ENCODE data around the gene TEX30. TPM values are rescaled to one million over a fixed set of nuclear protein-coding genes. Genes with fewer than 3 reads are reported as not detected.

The TEX30 gene
- total RNA-seq, 2 donors from 2014 or later: 3.6 to 22.2 TPM

DNA sequence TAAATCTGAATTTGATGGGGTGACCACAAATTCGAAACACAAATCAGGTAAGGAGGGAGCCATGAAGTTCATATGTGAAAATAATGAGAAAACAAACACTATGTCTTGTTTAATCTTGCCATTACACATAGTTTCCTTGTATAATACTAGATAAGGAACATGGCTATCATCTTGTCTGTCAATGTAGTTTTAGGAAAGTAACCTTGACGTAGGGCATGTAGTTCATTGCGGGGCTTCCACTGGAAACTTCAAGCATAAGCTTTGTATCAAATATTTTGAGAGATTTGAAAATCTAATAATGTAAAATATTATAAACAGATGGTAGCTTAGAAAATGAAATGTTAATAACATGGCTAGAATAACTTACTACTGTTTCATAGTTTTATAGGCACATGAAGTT is 34.1 kb upstream of the TEX30 start:
- H3K9me3 ChIP-seq: no peaks in the 10 kb centered on the region
- H3K4me3 ChIP-seq: no peak overlapping the region
- H3K27me3 ChIP-seq (replicated peaks; ENCODE audit: insufficient read depth): no peaks in the 10 kb centered on the region
- TF ChIP-seq CTCF (IDR thresholded peaks at IDR 0.05): no peak
- no peak for TF ChIP-seq POLR2AphosphoS5 (IDR thresholded peaks at IDR 0.05)
- no peak for TF ChIP-seq POLR2A (IDR thresholded peaks at IDR 0.05)
- intact Hi-C loops (cut with DNase I): no loop called here
- H3K36me3 ChIP-seq: no peaks in the 10 kb centered on the region
- no peak overlapping the region for H3K27ac ChIP-seq
- no peak for DNase-seq (ENCODE audit: low spot score)
- no peaks in the 10 kb centered on the region for H3K4me1 ChIP-seq (replicated peaks)
- 95% methylated on average over 3 of the region's 3 CpGs for WGBS

DNA sequence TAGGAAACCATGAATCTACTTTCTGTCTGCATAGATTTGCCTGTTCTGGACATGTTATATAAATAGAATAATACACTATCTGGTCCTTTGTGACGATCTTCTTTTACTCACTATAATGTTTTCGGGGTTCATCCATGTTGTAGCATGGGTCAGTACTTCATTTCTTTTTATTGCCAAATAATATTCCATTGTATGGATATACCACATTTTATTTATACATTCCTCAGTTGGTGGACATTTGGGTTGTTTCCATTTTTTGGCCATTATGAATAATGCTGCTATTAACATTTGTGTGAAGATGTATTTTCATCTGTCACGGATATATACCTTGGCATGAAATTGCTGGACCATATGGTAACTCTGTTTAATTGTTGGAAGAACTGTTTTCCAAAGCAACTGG is 32.1 kb upstream of the TEX30 start:
- no peaks in the 10 kb centered on the region for H3K36me3 ChIP-seq
- intact Hi-C loops (cut with DNase I): no loop called here
- H3K27me3 ChIP-seq (replicated peaks; ENCODE audit: insufficient read depth): no peaks in the 10 kb centered on the region
- no peak for DNase-seq (ENCODE audit: low spot score)
- H3K27ac ChIP-seq: no peak overlapping the region
- TF ChIP-seq POLR2A (IDR thresholded peaks at IDR 0.05) (no peak), CTCF (IDR thresholded peaks at IDR 0.05) (no peak), POLR2AphosphoS5 (IDR thresholded peaks at IDR 0.05) (no peak)
- WGBS: 98% methylated on average over 3 of the region's 3 CpGs
- no peaks in the 10 kb centered on the region for H3K9me3 ChIP-seq
- no peak overlapping the region for H3K4me3 ChIP-seq
- H3K4me1 ChIP-seq (replicated peaks): no peaks in the 10 kb centered on the region

DNA sequence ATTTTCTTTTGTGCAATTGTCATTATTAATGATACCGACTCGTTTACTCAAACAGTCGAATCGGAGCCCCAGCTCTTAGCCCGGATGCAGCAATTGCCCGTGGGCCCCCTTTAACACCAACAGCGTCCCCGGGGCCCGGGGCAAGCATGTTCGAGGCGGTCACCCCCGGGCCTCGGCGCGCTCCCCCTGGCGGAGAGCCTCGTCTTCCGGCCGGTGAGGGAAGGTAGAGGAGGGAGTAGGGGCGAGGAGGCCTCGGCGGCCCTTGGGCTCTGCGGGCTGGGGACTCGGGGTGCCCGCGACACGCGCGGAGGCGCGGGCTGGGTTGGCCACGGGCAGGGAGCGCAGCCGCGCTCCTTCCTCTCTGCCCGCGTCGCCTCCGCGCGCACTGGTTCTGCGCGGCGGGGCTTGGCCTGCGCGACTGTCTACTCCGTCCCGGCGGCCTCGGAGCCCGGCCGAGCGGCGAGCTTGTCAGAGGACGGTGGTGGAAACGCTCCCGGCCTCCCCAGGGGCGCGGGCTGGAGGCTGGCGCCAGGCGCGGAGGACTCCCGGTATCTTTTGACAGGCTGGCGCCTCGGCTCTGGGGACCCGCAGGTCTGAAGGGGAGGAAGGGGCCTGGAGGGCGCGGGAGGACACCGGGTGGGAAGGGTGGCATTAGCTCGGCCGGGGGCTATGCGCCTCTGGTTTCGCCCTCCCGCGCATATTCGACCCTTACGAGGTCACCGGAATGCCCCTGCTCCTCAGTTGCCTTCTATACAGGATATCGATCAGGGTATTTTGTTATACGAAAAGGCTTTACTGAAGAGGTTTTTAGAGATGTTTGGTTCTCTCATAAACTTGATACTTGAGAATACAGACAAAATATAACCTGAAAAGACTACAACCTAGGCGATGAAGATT is 26.8 kb upstream of the TEX30 start:
- H3K4me3 ChIP-seq: peak overlapping the region; percentile 47 to 56
- H3K9me3 ChIP-seq: no peaks in the 10 kb centered on the region
- intact Hi-C loops (cut with DNase I): loop anchor here (5.0 kb wide), 1 partner anchor 47 kb away; the partner anchor contains the start of gene ERCC5
- H3K27ac ChIP-seq: peak overlapping the region; percentile 77 to 83
- 2% methylated on average over 72 of the region's 81 CpGs for WGBS
- no peaks in the 10 kb centered on the region for H3K4me1 ChIP-seq (replicated peaks)
- peak; percentile 63 for DNase-seq (ENCODE audit: low spot score)
- H3K36me3 ChIP-seq: no peaks in the 10 kb centered on the region
- no peak for TF ChIP-seq POLR2AphosphoS5 (IDR thresholded peaks at IDR 0.05)
- TF ChIP-seq CTCF (IDR thresholded peaks at IDR 0.05): peak; percentile 37 to 70 (median 58)
- no peaks in the 10 kb centered on the region for H3K27me3 ChIP-seq (replicated peaks; ENCODE audit: insufficient read depth)

DNA sequence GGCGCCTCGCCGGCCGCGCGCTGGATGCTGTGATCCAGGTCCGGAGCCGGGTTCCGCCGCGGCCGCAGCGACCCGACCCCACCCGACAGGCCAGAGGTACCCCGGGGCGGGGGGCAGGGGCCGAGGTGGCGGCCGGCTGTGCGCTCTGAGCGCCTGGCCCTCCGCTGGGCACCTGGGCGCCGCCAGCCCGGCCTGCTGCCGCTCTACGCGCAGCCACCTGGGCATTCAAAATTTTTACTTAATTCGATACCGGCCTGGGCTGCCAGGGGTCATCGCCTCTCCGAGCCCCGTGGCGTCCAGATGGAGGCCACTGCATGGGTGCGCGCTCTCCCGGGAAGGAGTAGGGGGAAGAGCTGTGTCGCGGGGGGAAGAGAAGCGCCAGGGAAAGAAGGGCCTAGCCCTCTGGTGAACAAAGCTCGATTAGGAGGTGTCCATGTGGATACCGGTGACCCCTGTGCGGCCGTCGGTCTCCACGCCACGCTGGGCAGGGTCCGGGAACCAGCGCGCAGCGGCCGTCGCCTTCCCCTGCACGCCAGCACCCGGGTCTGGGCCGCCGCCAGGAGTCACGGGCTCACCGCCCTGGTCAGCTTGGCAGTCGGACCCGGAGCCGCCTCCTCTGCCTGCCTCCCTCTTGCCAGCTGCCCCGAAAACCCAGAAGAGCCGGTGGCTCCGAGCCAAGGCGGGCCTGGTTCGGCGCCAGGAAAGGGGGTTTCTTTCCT is 26.0 kb upstream of the TEX30 start:
- peak overlapping the region; percentile 77 to 83 for H3K27ac ChIP-seq
- no peaks in the 10 kb centered on the region for H3K27me3 ChIP-seq (replicated peaks; ENCODE audit: insufficient read depth)
- 0% methylated on average over 32 of the region's 69 CpGs for WGBS
- no peaks in the 10 kb centered on the region for H3K9me3 ChIP-seq
- peak; percentile 8 for DNase-seq (ENCODE audit: low spot score)
- intact Hi-C loops (cut with DNase I): loop anchor here (5.0 kb wide), 1 partner anchor 48 kb away; the partner anchor contains the start of gene ERCC5
- TF ChIP-seq CTCF (IDR thresholded peaks at IDR 0.05): no peak
- no peak for TF ChIP-seq POLR2A (IDR thresholded peaks at IDR 0.05)
- TF ChIP-seq POLR2AphosphoS5 (IDR thresholded peaks at IDR 0.05): no peak
- H3K4me3 ChIP-seq: peak overlapping the region; percentile 47 to 56
- H3K4me1 ChIP-seq (replicated peaks): no peaks in the 10 kb centered on the region
- H3K36me3 ChIP-seq: no peaks in the 10 kb centered on the region

All from prostate gland (tissue), 2 donors.